ENCODE measurements around the gene STK35.

STK35 gene

DNA sequence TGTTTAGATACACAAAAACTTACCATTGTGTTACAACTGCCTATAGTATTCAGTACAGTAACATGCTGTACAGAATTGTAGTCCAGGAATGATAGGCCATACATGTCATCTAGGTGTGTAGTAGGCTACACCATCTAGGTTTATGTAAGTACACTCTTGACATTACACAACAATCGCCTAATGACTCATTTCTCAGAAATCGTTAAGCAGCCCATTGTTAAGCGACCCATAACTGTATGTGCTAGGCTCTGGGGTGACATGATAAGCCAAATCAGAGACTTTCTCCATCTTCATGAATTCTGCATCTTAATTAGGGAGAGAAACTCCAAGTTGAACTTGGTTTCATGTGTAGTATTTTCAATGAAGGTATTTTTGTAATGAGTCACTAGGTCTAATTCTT is 17.2 kb downstream of the STK35 start:
- H2BK120ac ChIP-seq (ENCODE audit: low read depth, low read length): no peak overlapping the region
- H3K23ac ChIP-seq (ENCODE audit: low read length in 2 of 2): no peak overlapping the region
- no peak overlapping the region for H3K18ac ChIP-seq (ENCODE audit: low read depth in 1 of 2, low read length in 2 of 2)
- no peak overlapping the region for H3K14ac ChIP-seq (ENCODE audit: low read length in 2 of 2)
- 82% methylated on average over 3 of the region's 3 CpGs for WGBS
- H3K36me3 ChIP-seq (ENCODE audit: control insufficient read depth in 1 of 2, insufficient read depth in 2 of 2, low read depth in 1 of 2, low read length in 2 of 2): peaks cover 19 to 47% of the 10 kb centered on the region in 2 experiments
- H3K9me3 ChIP-seq (ENCODE audit: control insufficient read depth, low read length): no peaks in the 10 kb centered on the region
- no peak overlapping the region for H3K27ac ChIP-seq (ENCODE audit: low read length, poor library complexity, severe bottlenecking)
- H3K79me1 ChIP-seq (replicated peaks; ENCODE audit: low read length, poor library complexity, severe bottlenecking): peaks cover 51% of the 10 kb centered on the region
- H3K27me3 ChIP-seq (ENCODE audit: control insufficient read depth in 1 of 2, insufficient read depth in 1 of 2, low read length in 2 of 2): no peaks in the 10 kb centered on the region
- no peak overlapping the region for H3K4ac ChIP-seq (ENCODE audit: low read depth in 1 of 2, low read length in 2 of 2)
- no peaks in the 10 kb centered on the region for H3K4me1 ChIP-seq (ENCODE audit: control insufficient read depth, insufficient read depth, low read depth, low read length)
- H3K9ac ChIP-seq (ENCODE audit: low read length): no peak overlapping the region
- H2BK12ac ChIP-seq (ENCODE audit: low read length in 2 of 2): no peak overlapping the region
- no peak overlapping the region for H2AK5ac ChIP-seq (ENCODE audit: low read length, severe bottlenecking)
- no peak overlapping the region for H3K4me3 ChIP-seq (ENCODE audit: insufficient read depth in 1 of 2, low read depth in 1 of 2, low read length in 2 of 2)
- H3K4me2 ChIP-seq (ENCODE audit: low read length, poor library complexity, severe bottlenecking): no peak overlapping the region
- H2AFZ ChIP-seq (ENCODE audit: low read depth, low read length): no peak overlapping the region
- no peak overlapping the region for H4K91ac ChIP-seq (ENCODE audit: low read length)
- no peak for DNase-seq
- no peak overlapping the region for H2BK15ac ChIP-seq (ENCODE audit: low read depth, poor library complexity, severe bottlenecking)
- no peak overlapping the region for H4K8ac ChIP-seq (ENCODE audit: low read length)
- no peak overlapping the region for H2BK5ac ChIP-seq (ENCODE audit: low read depth, low read length, poor library complexity, severe bottlenecking)

DNA sequence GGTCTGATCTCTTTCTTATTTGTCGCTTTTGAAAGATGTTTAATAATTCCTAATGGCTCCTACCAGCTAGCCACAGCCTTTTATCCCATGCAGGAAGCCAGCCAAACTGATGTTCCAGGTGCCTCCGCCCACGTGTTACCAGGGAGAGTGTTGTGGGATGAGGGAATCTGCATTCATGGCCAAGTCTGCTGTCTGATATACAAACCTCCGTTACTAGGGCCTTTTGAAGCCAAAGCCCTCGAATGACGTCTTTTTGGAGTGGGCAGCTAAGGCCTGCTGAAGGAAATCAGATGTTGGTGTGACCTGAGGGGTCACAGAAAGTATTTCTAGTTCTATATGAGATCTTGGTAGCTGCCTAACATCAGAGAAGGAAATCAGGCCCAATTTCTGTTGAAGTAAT is 21.3 kb downstream of the STK35 start:
- Histone ChIP-seq H2AFZ (ENCODE audit: low read depth, low read length) (no peak overlapping the region), H4K91ac (ENCODE audit: low read length) (no peak overlapping the region), H4K8ac (ENCODE audit: low read length) (no peak overlapping the region), H3K36me3 (ENCODE audit: control insufficient read depth in 1 of 2, insufficient read depth in 2 of 2, low read depth in 1 of 2, low read length in 2 of 2) (peaks cover 13 to 30% of the 10 kb centered on the region in 2 experiments), H3K14ac (ENCODE audit: low read length in 2 of 2) (no peak overlapping the region), H3K27me3 (ENCODE audit: control insufficient read depth in 1 of 2, insufficient read depth in 1 of 2, low read length in 2 of 2) (no peaks in the 10 kb centered on the region), H3K4me1 (ENCODE audit: control insufficient read depth, insufficient read depth, low read depth, low read length) (no peaks in the 10 kb centered on the region), H3K4ac (ENCODE audit: low read depth in 1 of 2, low read length in 2 of 2) (no peak overlapping the region), H3K9ac (ENCODE audit: low read length) (peak overlapping the region; percentile 59), H3K4me2 (ENCODE audit: low read length, poor library complexity, severe bottlenecking) (no peak overlapping the region), H2BK120ac (ENCODE audit: low read depth, low read length) (no peak overlapping the region), H2BK15ac (ENCODE audit: low read depth, poor library complexity, severe bottlenecking) (no peak overlapping the region), H2BK5ac (ENCODE audit: low read depth, low read length, poor library complexity, severe bottlenecking) (no peak overlapping the region), H2BK12ac (ENCODE audit: low read length in 2 of 2) (no peak overlapping the region), H3K23ac (ENCODE audit: low read length in 2 of 2) (no peak overlapping the region), H2AK5ac (ENCODE audit: low read length, severe bottlenecking) (no peak overlapping the region), H3K27ac (ENCODE audit: low read length, poor library complexity, severe bottlenecking) (no peak overlapping the region), H3K4me3 (ENCODE audit: insufficient read depth in 1 of 2, low read depth in 1 of 2, low read length in 2 of 2) (peak overlapping the region in 1 of 2 experiments; percentile 30), H3K9me3 (ENCODE audit: control insufficient read depth, low read length) (no peaks in the 10 kb centered on the region), H3K79me1 (replicated peaks; ENCODE audit: low read length, poor library complexity, severe bottlenecking) (peaks cover 52% of the 10 kb centered on the region), H3K18ac (ENCODE audit: low read depth in 1 of 2, low read length in 2 of 2) (no peak overlapping the region)
- 88% methylated on average over 5 of the region's 6 CpGs for WGBS
- peak; percentile 60 for DNase-seq

- Histone ChIP-seq H3K27me3 (ENCODE audit: control insufficient read depth in 1 of 2, insufficient read depth in 1 of 2, low read length in 2 of 2) (no peaks in the 10 kb centered on the region), H3K14ac (ENCODE audit: low read length in 2 of 2) (no peak overlapping the region), H3K4ac (ENCODE audit: low read depth in 1 of 2, low read length in 2 of 2) (peak overlapping the region in 1 of 2 experiments; percentile 41), H3K18ac (ENCODE audit: low read depth in 1 of 2, low read length in 2 of 2) (no peak overlapping the region), H2BK12ac (ENCODE audit: low read length in 2 of 2) (no peak overlapping the region), H2AFZ (ENCODE audit: low read depth, low read length) (no peak overlapping the region), H3K27ac (ENCODE audit: low read length, poor library complexity, severe bottlenecking) (no peak overlapping the region), H2BK15ac (ENCODE audit: low read depth, poor library complexity, severe bottlenecking) (no peak overlapping the region), H2BK120ac (ENCODE audit: low read depth, low read length) (no peak overlapping the region), H3K23ac (ENCODE audit: low read length in 2 of 2) (no peak overlapping the region), H4K91ac (ENCODE audit: low read length) (no peak overlapping the region), H3K36me3 (ENCODE audit: control insufficient read depth in 1 of 2, insufficient read depth in 2 of 2, low read depth in 1 of 2, low read length in 2 of 2) (peaks cover 18 to 29% of the 10 kb centered on the region in 2 experiments), H2BK5ac (ENCODE audit: low read depth, low read length, poor library complexity, severe bottlenecking) (no peak overlapping the region), H2AK5ac (ENCODE audit: low read length, severe bottlenecking) (no peak overlapping the region), H3K9me3 (ENCODE audit: control insufficient read depth, low read length) (no peaks in the 10 kb centered on the region), H3K4me1 (ENCODE audit: control insufficient read depth, insufficient read depth, low read depth, low read length) (no peaks in the 10 kb centered on the region), H3K9ac (ENCODE audit: low read length) (peak overlapping the region; percentile 50), H3K79me1 (replicated peaks; ENCODE audit: low read length, poor library complexity, severe bottlenecking) (peaks cover 59% of the 10 kb centered on the region), H3K4me3 (ENCODE audit: insufficient read depth in 1 of 2, low read depth in 1 of 2, low read length in 2 of 2) (no peak overlapping the region), H4K8ac (ENCODE audit: low read length) (no peak overlapping the region), H3K4me2 (ENCODE audit: low read length, poor library complexity, severe bottlenecking) (no peak overlapping the region)
- no peak for DNase-seq
- 88% methylated on average over 4 of the region's 5 CpGs for WGBS
Observed at GRCh38 chr20:2123720-2124119, 22.1 kb downstream of the STK35 start.

- Histone ChIP-seq H3K4me2 (ENCODE audit: low read length, poor library complexity, severe bottlenecking) (no peak overlapping the region), H3K9me3 (ENCODE audit: control insufficient read depth, low read length) (no peaks in the 10 kb centered on the region), H3K79me1 (replicated peaks; ENCODE audit: low read length, poor library complexity, severe bottlenecking) (peaks cover 59% of the 10 kb centered on the region), H3K4me1 (ENCODE audit: control insufficient read depth, insufficient read depth, low read depth, low read length) (peaks cover under 1% of the 10 kb centered on the region), H2BK5ac (ENCODE audit: low read depth, low read length, poor library complexity, severe bottlenecking) (no peak overlapping the region), H3K14ac (ENCODE audit: low read length in 2 of 2) (no peak overlapping the region), H3K36me3 (ENCODE audit: control insufficient read depth in 1 of 2, insufficient read depth in 2 of 2, low read depth in 1 of 2, low read length in 2 of 2) (peaks cover 20 to 25% of the 10 kb centered on the region in 2 experiments), H3K4me3 (ENCODE audit: insufficient read depth in 1 of 2, low read depth in 1 of 2, low read length in 2 of 2) (no peak overlapping the region), H3K18ac (ENCODE audit: low read depth in 1 of 2, low read length in 2 of 2) (no peak overlapping the region), H4K8ac (ENCODE audit: low read length) (no peak overlapping the region), H3K23ac (ENCODE audit: low read length in 2 of 2) (no peak overlapping the region), H3K27me3 (ENCODE audit: control insufficient read depth in 1 of 2, insufficient read depth in 1 of 2, low read length in 2 of 2) (no peaks in the 10 kb centered on the region), H3K9ac (ENCODE audit: low read length) (no peak overlapping the region), H2AK5ac (ENCODE audit: low read length, severe bottlenecking) (no peak overlapping the region), H3K4ac (ENCODE audit: low read depth in 1 of 2, low read length in 2 of 2) (no peak overlapping the region), H3K27ac (ENCODE audit: low read length, poor library complexity, severe bottlenecking) (no peak overlapping the region), H4K91ac (ENCODE audit: low read length) (no peak overlapping the region), H2BK120ac (ENCODE audit: low read depth, low read length) (no peak overlapping the region), H2BK12ac (ENCODE audit: low read length in 2 of 2) (no peak overlapping the region), H2BK15ac (ENCODE audit: low read depth, poor library complexity, severe bottlenecking) (no peak overlapping the region), H2AFZ (ENCODE audit: low read depth, low read length) (no peak overlapping the region)
- no peak for DNase-seq
- WGBS: 91% methylated on average over 7 of the region's 7 CpGs
Observed at GRCh38 chr20:2124564-2125213, 23.1 kb downstream of the STK35 start.
